Liver (tissue), 10 donors: ENCODE data around the gene WDR44. TPM values are rescaled to one million over a fixed set of nuclear protein-coding genes. Genes with fewer than 3 reads are reported as not detected.

Experiments
- DNase-seq: peaks from one replicate; pipeline ENCODE4 v3.0.0-alpha.2; 2017; ENCODE audit warnings: low spot score
- H3K27ac ChIP-seq, 2 donors: one replicate each; pipeline ENCODE4 v1.7.0; 2013; ENCODE audit warnings: inconsistent platforms in 2 of 2, low read length in 2 of 2, control low read depth in 1 of 2, low read depth in 1 of 2, mild to moderate bottlenecking in 1 of 2
- H3K27me3 ChIP-seq, 4 donors: one replicate each; pipeline versions ENCODE4 v1.6.1 to v1.7.0; 2013; ENCODE audit warnings: low read length in 3 of 4, inconsistent platforms in 1 of 4, mild to moderate bottlenecking in 1 of 4, moderate library complexity in 1 of 4; ENCODE audit not compliant: control insufficient read depth in 4 of 4, insufficient read depth in 4 of 4
- H3K36me3 ChIP-seq, 4 donors: one replicate each; pipeline versions ENCODE4 v1.6.1 to v1.7.0; 2013; ENCODE audit warnings: low read length in 3 of 4, mild to moderate bottlenecking in 3 of 4, low read depth in 1 of 4, moderate library complexity in 1 of 4; ENCODE audit not compliant: control insufficient read depth in 4 of 4, insufficient read depth in 3 of 4
- H3K4me1 ChIP-seq, 4 donors: one replicate each; pipeline versions ENCODE4 v1.6.1 to v1.7.0; 2013; ENCODE audit warnings: low read length in 3 of 4, mild to moderate bottlenecking in 3 of 4, moderate library complexity in 1 of 4; ENCODE audit not compliant: control insufficient read depth in 4 of 4, insufficient read depth in 4 of 4
- H3K4me3 ChIP-seq, 3 donors: one replicate each; pipeline versions ENCODE4 v1.6.1 to v1.7.0; 2013; ENCODE audit warnings: low read length in 3 of 3, control low read depth in 1 of 3, low read depth in 1 of 3, mild to moderate bottlenecking in 1 of 3
- H3K9ac ChIP-seq, 2 donors: one replicate each; pipeline ENCODE4 v1.7.0; 2013; ENCODE audit warnings: low read length in 2 of 2, mild to moderate bottlenecking in 2 of 2, moderate library complexity in 2 of 2, control low read depth in 1 of 2, low read depth in 1 of 2
- H3K9me3 ChIP-seq, 4 donors: one replicate each; pipeline versions ENCODE4 v1.6.1 to v1.7.0; 2013; ENCODE audit warnings: low read length in 3 of 4; ENCODE audit not compliant: control insufficient read depth in 4 of 4
- ATF3 ChIP-seq: IDR thresholded peaks from 2 replicates; pipeline ENCODE4 v1.6.1; 2016; ENCODE audit warnings: antibody characterized with exemption
- CTCF ChIP-seq: fragments of 150-350 bp; IDR thresholded peaks from 2 replicates; pipeline ENCODE4 v1.5.1; 2017; ENCODE audit warnings: improper control_type of control experiment, low read depth, low read length; ENCODE audit not compliant: missing input control
- FOXA1 ChIP-seq: IDR thresholded peaks from 2 replicates; pipeline ENCODE4 v1.6.1; 2016; ENCODE audit warnings: antibody characterized with exemption
- FOXA2 ChIP-seq: IDR thresholded peaks from 2 replicates; pipeline ENCODE4 v1.6.1; 2016; ENCODE audit warnings: antibody characterized with exemption
- GABPA ChIP-seq, 2 donors: IDR thresholded peaks in 1 of 2; conservative IDR thresholded peaks in 1 of 2; 2 replicates each; pipeline ENCODE4 v1.6.1; 2016; ENCODE audit warnings: antibody characterized with exemption in 2 of 2, mild to moderate bottlenecking in 1 of 2, moderate library complexity in 1 of 2
- HNF4A ChIP-seq, 2 donors: conservative IDR thresholded peaks; 2 replicates each; pipeline ENCODE4 v1.6.1; 2016; ENCODE audit warnings: antibody characterized with exemption in 2 of 2, mild to moderate bottlenecking in 2 of 2
- HNF4G ChIP-seq: IDR thresholded peaks from 2 replicates; pipeline ENCODE4 v1.6.1; 2016; ENCODE audit warnings: antibody characterized with exemption
- JUND ChIP-seq, 2 donors: IDR thresholded peaks; 2 replicates each; pipeline ENCODE4 v1.6.1; 2016; ENCODE audit warnings: antibody characterized with exemption in 2 of 2
- NR2F2 ChIP-seq: IDR thresholded peaks from 2 replicates; pipeline ENCODE4 v1.6.1; 2016; ENCODE audit warnings: antibody characterized with exemption
- RAD21 ChIP-seq, 2 donors: IDR thresholded peaks; 2 replicates each; pipeline ENCODE4 v1.6.1; 2016; ENCODE audit warnings: antibody characterized with exemption in 2 of 2, mild to moderate bottlenecking in 2 of 2
- RXRA ChIP-seq, 2 donors: IDR thresholded peaks; 2 replicates each; pipeline ENCODE4 v1.6.1; 2017 to 2018; ENCODE audit warnings: antibody characterized with exemption in 2 of 2, mild to moderate bottlenecking in 1 of 2
- SP1 ChIP-seq: IDR thresholded peaks from 2 replicates; pipeline ENCODE4 v1.6.1; 2018; ENCODE audit warnings: antibody characterized with exemption, mild to moderate bottlenecking
- YY1 ChIP-seq: IDR thresholded peaks from 2 replicates; pipeline ENCODE4 v1.6.1; 2016; ENCODE audit warnings: antibody characterized with exemption, mild to moderate bottlenecking
- ZBTB33 ChIP-seq: IDR thresholded peaks from 2 replicates; pipeline ENCODE4 v1.6.1; 2016; ENCODE audit warnings: antibody characterized with exemption
- WGBS: extraction: QIAGEN DNeasy Blood & Tissue Kit; methylation state at CpG from one replicate; pipeline ENCODE4 v1.1.7; 2013; 5-methylcytosine and 5-hydroxymethylcytosine counted together
- polyA plus RNA-seq, 2 donors: library from polyadenylated mRNA; stranded (reverse) in 1 of 2; unstranded in 1 of 2; fragments of 200-250 nt in 1 of 2; fragments of >200 nt in 1 of 2; fragmentation: Nextera tagmentation in 1 of 2; extraction: Ambion mirVana in 1 of 2; gene quantifications; one replicate each; pipeline versions ENCODE4 v1.2.1 to v1.2.3, GENCODE V29; 2013 to 2015
- small RNA-seq: library from RNA; depleted of rRNA; stranded (forward); fragments of <200 nt; gene quantifications from one replicate; pipeline ENCODE3, GENCODE V24; 2014
- total RNA-seq, 2 donors: library from RNA; depleted of rRNA; stranded (reverse); fragments of >200 nt; gene quantifications; one replicate each; pipeline ENCODE4 v1.2.3, GENCODE V29; 2014
- donor health status: healthy.
- donor health status: healthy.
- donor health status: healthy.
- donor health status: healthy.
- donor health status: healthy.

WDR44 gene
- total and polyA plus RNA-seq, 4 donors, result 3.9 to 7.5 (median 5.5) TPM

- WGBS, result 85% methylated on average over 2 of the region's 2 CpGs
- no peak for TF ChIP-seq YY1
- TF ChIP-seq HNF4A (conservative IDR thresholded peaks at IDR 0.05), result no peak
- no peak for TF ChIP-seq ATF3
- TF ChIP-seq ZBTB33, result no peak
- no peak for TF ChIP-seq NR2F2
- TF ChIP-seq CTCF, result no peak
- TF ChIP-seq FOXA2, result no peak
- TF ChIP-seq RAD21 (IDR thresholded peaks at IDR 0.05), result no peak
- H3K4me1 ChIP-seq, result peaks cover 0 to 12% (median 1%) of the 10 kb centered on the region in 4 donors
- no peaks in the 10 kb centered on the region for H3K36me3 ChIP-seq
- H3K27ac ChIP-seq, result no peak overlapping the region
- no peak for DNase-seq
- H3K9me3 ChIP-seq, result no peaks in the 10 kb centered on the region
- H3K4me3 ChIP-seq, result no peak overlapping the region
- no peaks in the 10 kb centered on the region for H3K27me3 ChIP-seq
- no peak overlapping the region for H3K9ac ChIP-seq
Observed at GRCh38 chrX:118498755-118499154, 152.8 kb downstream of the WDR44 start.

- peaks cover 0 to 12% (median 1%) of the 10 kb centered on the region in 4 donors for H3K4me1 ChIP-seq
Observed at GRCh38 chrX:118499295-118499694, 153.4 kb downstream of the WDR44 start.

More at GRCh38 chrX:118499295-118499694, 153.4 kb downstream of the WDR44 start:
- Histone ChIP-seq H3K27ac (no peak overlapping the region), H3K9me3 (no peaks in the 10 kb centered on the region), H3K36me3 (no peaks in the 10 kb centered on the region), H3K9ac (no peak overlapping the region), H3K27me3 (no peaks in the 10 kb centered on the region), H3K4me3 (no peak overlapping the region)
- 62% methylated on average over 15 of the region's 15 CpGs for WGBS
- no peak for DNase-seq
- no peak for TF ChIP-seq NR2F2
- TF ChIP-seq GABPA (IDR thresholded peaks at IDR 0.05 in 1 of 2, conservative IDR thresholded peaks at IDR 0.05 in 1 of 2), result no peak
- TF ChIP-seq ATF3, result no peak
- no peak for TF ChIP-seq HNF4A (conservative IDR thresholded peaks at IDR 0.05)
- no peak for TF ChIP-seq FOXA1
- TF ChIP-seq JUND (IDR thresholded peaks at IDR 0.05), result no peak
- no peak for TF ChIP-seq RXRA (IDR thresholded peaks at IDR 0.05)
- no peak for TF ChIP-seq ZBTB33
- TF ChIP-seq FOXA2, result no peak
- no peak for TF ChIP-seq RAD21 (IDR thresholded peaks at IDR 0.05)
- no peak for TF ChIP-seq SP1
- TF ChIP-seq HNF4G, result no peak

Small RNAs within 50 kb of the gene (small RNA-seq; reads per million reads assigned to genes)
- gene MIR1277, result not detected

Other genes with a start within 250 kb of the WDR44 start
- gene KLHL13, start 229.3 kb upstream of the WDR44 start, total RNA-seq, result 1 to 10 TPM; 5.3 TPM
- gene KLHL13, start 229.3 kb upstream of the WDR44 start, polyA plus RNA-seq, result 1 to 10 TPM in 1 of 2 donors, under 1 TPM in 1; 0.76 to 1.4 TPM
- 1 to 10 TPM; 4.9 to 9.3 TPM for gene DOCK11, start 149.7 kb downstream of the WDR44 start, total RNA-seq
- gene DOCK11, start 149.7 kb downstream of the WDR44 start, polyA plus RNA-seq, result 1 to 10 TPM; 1.3 to 2.6 TPM